ENCODE data around the gene ELOVL6.
"Not testable (repeated sequence)": the region's sequence is repeated elsewhere in the genome, so short reads cannot be mapped to it uniquely, and the experiment has no call there.

The ELOVL6 gene

GRCh38 chr4:110164251-110164650, 34.2 kb downstream of the ELOVL6 start:
- in situ Hi-C loops (cut with HindIII; ENCODE audit: low sequenced_read_pairs) = no loop called here

GRCh38 chr4:110163327-110164069, 34.9 kb downstream of the ELOVL6 start:
- in situ Hi-C loops (cut with HindIII; ENCODE audit: low sequenced_read_pairs) = no loop called here

GRCh38 chr4:110160618-110161017, 37.8 kb downstream of the ELOVL6 start:
- in situ Hi-C loops (cut with HindIII; ENCODE audit: low sequenced_read_pairs) = no loop called here

- in situ Hi-C loops (cut with HindIII; ENCODE audit: low sequenced_read_pairs) = no loop called here
Measured at GRCh38 chr4:110159541-110159940, 38.9 kb downstream of the ELOVL6 start.

GRCh38 chr4:110157580-110157979, 40.8 kb downstream of the ELOVL6 start:
- in situ Hi-C loops (cut with HindIII; ENCODE audit: low sequenced_read_pairs) = no loop called here

GRCh38 chr4:110157166-110157565, 41.2 kb downstream of the ELOVL6 start:
- in situ Hi-C loops (cut with HindIII; ENCODE audit: low sequenced_read_pairs) = not testable (repeated sequence)

- in situ Hi-C loops (cut with HindIII; ENCODE audit: low sequenced_read_pairs) = no loop called here
Measured at GRCh38 chr4:110156442-110156841, 42.0 kb downstream of the ELOVL6 start.

GRCh38 chr4:110155654-110156053, 42.8 kb downstream of the ELOVL6 start:
- in situ Hi-C loops (cut with HindIII; ENCODE audit: low sequenced_read_pairs) = no loop called here

- in situ Hi-C loops (cut with HindIII; ENCODE audit: low sequenced_read_pairs) = no loop called here
Measured at GRCh38 chr4:110154582-110154981, 43.8 kb downstream of the ELOVL6 start.

GRCh38 chr4:110152386-110152785, 46.0 kb downstream of the ELOVL6 start:
- in situ Hi-C loops (cut with HindIII; ENCODE audit: low sequenced_read_pairs) = no loop called here

- in situ Hi-C loops (cut with HindIII; ENCODE audit: low sequenced_read_pairs) = no loop called here
Measured at GRCh38 chr4:110149089-110149488, 49.3 kb downstream of the ELOVL6 start.

- in situ Hi-C loops (cut with HindIII; ENCODE audit: low sequenced_read_pairs) = no loop called here
Measured at GRCh38 chr4:110142461-110142860, 56.0 kb downstream of the ELOVL6 start.

- in situ Hi-C loops (cut with HindIII; ENCODE audit: low sequenced_read_pairs) = no loop called here
Measured at GRCh38 chr4:110139815-110140214, 58.6 kb downstream of the ELOVL6 start.

- in situ Hi-C loops (cut with HindIII; ENCODE audit: low sequenced_read_pairs) = no loop called here
Measured at GRCh38 chr4:110139111-110139510, 59.3 kb downstream of the ELOVL6 start.

GRCh38 chr4:110138551-110138950, 59.9 kb downstream of the ELOVL6 start:
- in situ Hi-C loops (cut with HindIII; ENCODE audit: low sequenced_read_pairs) = no loop called here

- in situ Hi-C loops (cut with HindIII; ENCODE audit: low sequenced_read_pairs) = no loop called here
Measured at GRCh38 chr4:110137829-110138228, 60.6 kb downstream of the ELOVL6 start.

- in situ Hi-C loops (cut with HindIII; ENCODE audit: low sequenced_read_pairs) = no loop called here
Measured at GRCh38 chr4:110135523-110135922, 62.9 kb downstream of the ELOVL6 start.

- in situ Hi-C loops (cut with HindIII; ENCODE audit: low sequenced_read_pairs) = no loop called here
Measured at GRCh38 chr4:110135076-110135475, 63.3 kb downstream of the ELOVL6 start.

GRCh38 chr4:110134269-110134869, 64.0 kb downstream of the ELOVL6 start:
- in situ Hi-C loops (cut with HindIII; ENCODE audit: low sequenced_read_pairs) = no loop called here

- in situ Hi-C loops (cut with HindIII; ENCODE audit: low sequenced_read_pairs) = no loop called here
Measured at GRCh38 chr4:110132816-110133719, 65.3 kb downstream of the ELOVL6 start.

GRCh38 chr4:110131916-110132315, 66.5 kb downstream of the ELOVL6 start:
- in situ Hi-C loops (cut with HindIII; ENCODE audit: low sequenced_read_pairs) = no loop called here
